GM19372 (cell line): ENCODE measurements around the gene SDK1.

ENCODE experiments used
- ATAC-seq: cut with Tn5 transposase; IDR thresholded peaks from one replicate; pipeline ENCODE4 v1.9.1; 2021; ENCODE audit warnings: mild to moderate bottlenecking, low read depth, moderate library complexity; ENCODE audit not compliant: unreplicated experiment

Gene SDK1

DNA sequence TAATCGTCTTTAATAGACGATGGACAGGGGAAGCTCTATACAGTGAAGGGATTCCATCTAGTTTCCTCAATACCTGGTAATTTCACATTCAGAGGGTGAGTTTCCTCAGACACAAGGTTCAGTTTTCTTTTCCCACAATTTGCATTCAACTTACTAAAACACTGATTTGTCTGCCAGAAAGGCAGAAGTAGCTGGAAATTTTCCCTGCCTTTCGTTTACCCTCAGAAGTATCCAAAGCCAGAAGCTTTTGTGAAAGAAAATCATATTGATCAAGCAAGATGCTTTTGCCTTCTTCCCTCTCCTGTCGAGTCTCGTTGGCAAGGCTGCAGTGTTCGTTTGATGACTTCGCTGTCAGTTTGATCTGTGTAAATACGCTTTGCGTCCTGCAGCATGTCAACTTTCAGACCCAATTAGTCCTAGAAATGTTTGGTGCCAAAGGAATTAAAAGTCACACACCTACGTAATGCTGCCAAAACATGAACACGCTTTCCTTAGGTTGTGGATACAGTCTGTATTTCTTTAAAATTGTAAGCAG lies 749.1 kb downstream of the SDK1 start:
- no peak for ATAC-seq

DNA sequence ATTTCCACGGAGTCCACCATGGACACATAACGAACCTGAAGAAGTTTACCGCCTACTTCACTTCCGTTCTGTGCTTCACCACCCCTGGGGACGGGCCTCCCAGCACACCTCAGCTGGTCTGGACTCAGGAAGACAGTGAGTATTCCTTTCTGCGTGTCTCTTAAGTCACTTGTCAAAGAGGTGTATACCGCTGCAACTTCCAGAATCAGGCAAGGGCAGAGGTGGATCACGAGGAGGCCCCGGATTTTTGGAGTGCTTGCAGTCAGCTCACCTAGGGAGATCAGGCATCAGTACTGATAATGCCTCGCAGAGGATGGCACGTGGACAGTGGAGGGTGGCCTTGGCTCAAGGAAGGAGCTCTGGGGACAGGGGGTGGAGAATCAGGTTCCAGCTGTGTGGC lies 750.6 kb downstream of the SDK1 start:
- no peak for ATAC-seq

DNA sequence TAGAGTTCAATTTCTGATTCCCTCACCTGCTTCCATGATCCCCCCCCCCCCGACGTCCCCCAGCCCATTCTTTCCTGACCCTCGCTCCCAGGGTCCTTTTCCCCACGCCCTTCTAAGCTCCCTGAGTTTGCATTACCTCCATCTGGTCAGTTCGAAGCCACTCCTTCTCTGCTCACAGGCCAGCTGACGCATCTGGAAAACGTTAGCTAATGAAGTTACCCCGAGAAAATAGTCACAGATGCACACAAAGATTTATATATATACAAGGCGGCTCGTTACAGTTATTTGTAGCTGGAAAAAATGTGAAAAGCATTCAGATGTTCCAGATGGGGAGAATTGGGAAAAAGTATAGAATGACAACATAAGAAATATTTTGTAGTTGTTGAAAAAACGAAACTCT lies 751.1 kb downstream of the SDK1 start:
- ATAC-seq = no peak

DNA sequence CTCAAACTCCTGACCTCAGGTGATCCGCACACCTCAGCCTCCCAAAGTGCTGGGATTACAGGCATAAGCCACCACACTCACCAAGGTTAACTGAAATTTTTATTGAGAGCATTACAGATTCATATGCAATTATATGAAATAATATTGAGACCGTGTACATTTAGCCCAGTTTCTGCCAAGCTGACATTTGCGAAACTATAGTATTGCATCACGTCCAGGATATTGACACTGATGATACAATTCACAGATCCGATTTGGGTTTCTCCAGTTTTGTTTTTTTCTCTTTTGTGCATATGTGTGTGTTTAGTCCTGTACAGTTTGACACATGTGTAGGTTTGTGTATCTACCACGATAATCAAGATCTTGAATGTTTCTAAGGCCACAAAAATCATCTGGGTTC lies 753.1 kb downstream of the SDK1 start:
- no peak for ATAC-seq

DNA sequence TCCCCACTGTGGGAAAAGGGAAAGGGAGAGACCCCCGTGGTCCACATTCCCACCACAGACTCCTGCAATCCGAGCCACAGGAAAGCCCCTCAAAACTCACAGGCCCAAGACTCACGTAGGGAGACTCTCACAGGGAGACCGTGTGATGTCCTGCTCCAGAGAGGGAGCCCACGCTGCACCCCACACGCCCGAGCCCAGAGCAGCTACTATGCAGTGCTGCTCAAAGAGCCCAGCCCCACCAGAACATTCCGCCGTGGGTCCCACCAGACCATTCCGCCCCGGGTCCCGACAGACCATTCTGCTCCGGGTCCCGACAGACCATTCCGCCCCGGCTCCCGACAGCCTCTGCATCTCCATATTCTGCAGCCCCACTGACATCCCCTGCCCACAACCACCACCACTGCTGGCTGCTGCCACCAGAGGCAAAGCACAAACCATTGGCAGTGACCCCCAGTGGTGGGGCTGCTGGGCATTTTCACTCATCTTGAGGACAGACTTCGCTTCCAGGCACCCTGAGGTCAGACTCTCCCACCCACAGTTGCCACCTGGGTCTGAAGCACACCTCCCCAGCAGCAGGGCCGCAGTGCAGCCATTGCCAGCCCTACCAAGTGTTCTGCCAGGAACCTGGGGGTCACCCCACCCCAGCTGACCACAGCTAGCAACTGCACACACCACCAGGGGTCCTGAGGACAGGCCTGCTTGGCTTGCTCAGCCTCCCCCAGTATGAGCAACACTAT lies 755.7 kb downstream of the SDK1 start:
- ATAC-seq = no peak

DNA sequence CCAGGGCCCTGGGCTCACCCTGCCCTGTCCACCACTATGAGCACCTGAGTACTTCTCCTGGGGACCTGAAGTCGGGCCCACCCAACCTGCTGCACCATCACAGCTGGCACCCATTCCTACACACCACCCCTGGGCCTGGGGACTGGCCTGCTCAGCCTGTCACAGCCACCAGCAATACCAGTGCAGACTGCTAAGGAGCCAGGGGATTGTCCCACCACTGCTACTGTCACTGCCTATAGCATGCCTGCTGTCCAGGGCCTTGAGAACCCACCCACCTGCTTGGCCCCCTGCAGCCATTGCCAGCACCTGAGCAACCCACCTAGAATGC lies 756.2 kb downstream of the SDK1 start:
- no peak for ATAC-seq

DNA sequence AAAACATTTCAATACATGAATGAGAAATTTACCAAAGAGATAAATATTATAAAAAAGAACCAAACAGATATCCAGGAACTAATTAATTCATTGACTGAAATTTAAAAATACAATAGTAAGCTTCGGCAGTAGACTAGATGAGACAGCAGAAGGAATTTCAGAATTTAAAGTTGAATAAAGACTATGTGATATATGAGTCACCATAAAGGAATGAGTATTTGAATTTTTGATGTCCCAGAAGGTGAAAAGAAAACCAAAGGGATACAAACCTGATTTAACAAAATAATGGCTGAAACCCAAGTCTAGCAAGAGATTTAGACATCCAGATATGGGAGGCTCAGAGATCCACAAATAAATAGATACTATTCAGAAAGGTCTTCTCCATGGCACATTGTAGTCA lies 757.1 kb downstream of the SDK1 start:
- no peak for ATAC-seq

DNA sequence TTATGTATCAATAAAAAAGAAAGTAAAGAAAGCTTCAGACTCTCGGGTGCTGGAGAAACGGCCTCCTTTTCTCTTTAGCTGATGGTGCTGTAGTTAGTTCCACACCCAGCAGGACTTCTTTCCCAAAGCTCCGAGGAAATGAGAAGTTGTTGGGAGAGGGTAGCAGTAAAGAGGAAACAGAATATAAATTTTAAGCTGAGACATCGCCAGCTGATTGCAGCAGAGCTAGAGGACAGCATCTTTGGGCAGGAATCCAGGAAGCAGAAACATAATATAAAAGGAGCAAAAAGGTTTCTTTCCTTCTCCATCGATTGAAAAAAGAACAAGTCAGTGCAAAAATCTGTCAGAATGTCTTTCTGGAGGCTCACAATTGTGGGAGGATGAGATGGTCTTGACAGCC lies 764.1 kb downstream of the SDK1 start:
- no peak for ATAC-seq

DNA sequence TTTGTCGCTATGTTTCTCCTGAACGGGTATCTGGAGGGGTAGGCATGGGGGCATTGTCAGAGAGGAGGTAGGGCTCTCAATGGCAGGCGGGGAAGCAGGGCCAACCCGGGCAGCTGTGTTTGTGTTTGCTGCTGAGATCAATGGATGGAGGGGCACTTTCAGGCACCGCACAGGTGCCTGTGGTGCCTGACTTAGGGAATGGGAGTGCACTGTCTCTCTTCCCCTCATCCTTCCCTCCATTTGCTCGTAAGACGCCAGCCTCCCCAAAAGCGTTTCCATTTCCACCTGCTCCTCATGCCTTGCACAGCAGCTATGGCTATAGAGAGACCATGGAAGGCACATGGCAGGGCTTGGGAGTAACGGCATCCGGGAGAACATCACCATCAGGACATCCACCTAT lies 765.2 kb downstream of the SDK1 start:
- ATAC-seq = no peak

DNA sequence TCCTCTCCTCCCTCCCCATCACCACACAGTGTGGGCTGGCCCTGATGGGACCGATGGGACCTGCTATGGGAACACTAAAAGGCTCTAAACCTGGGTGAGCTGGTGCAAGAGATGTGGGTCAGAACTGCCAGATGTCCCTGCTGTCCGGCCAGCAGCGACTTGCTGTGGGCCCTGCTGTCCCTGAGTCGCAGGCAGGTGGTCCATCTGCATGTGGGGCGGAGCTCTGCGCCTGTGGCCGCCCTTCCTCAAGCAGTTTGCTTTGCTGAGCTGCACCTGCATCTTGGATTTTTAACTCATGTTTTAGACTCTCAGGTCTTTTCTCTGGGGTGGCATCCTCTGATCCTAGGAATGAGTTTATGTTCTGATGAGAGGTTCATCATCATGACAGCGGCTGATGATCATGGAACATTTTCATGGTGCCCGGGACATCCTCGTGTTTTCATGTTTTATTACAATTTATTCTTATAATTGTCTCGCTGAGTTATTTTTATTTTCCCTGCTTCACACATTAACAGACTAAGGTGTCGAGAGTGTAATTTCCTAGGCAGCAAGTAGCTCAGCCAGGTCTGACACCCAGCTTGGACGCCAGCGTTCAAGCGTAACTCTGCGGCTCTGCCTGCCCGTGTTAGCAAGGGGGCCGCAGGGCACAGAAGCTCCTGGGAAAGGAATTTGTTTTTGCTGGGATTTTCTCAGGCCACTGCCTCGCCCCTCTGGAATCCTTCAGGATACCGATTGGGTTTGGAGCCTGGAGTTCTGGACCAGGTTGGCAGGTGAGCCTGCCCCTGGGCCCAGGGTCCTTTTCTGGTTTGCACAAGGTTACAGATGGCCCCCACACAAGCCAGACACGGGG lies 765.8 kb downstream of the SDK1 start:
- no peak for ATAC-seq

DNA sequence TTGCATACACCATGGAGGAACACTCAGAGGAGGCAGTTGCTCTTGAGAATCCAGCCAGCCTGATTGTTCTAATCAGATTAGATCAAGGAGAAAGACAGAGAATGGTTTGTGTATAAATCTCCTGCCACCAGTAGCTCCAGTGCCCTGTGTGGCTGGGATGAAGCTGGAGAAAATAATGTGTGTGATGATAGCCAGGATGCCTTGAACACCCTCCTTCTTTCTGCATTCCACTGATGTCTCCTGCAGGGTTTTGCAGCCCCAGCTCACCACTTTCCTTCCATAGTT lies 766.4 kb downstream of the SDK1 start:
- ATAC-seq = no peak

DNA sequence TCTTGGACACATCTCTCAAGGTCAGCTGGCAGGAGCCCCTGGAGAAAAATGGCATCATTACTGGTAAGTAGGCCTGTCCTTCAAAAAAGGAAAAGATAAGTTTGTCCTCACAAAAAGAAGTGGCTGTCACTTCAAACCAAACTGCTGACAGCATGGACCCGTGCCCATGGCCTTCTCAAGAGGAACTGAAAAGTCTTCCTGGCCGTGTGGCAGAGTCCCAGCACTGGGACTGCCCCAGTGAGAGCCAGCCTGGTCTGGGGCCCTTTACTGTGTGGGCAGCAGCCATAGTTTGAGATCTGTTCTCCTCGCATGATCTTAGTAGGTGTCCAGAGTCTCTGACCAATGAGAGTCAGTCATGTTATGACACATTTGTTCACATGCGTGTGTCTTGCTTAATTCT lies 766.8 kb downstream of the SDK1 start:
- no peak for ATAC-seq

DNA sequence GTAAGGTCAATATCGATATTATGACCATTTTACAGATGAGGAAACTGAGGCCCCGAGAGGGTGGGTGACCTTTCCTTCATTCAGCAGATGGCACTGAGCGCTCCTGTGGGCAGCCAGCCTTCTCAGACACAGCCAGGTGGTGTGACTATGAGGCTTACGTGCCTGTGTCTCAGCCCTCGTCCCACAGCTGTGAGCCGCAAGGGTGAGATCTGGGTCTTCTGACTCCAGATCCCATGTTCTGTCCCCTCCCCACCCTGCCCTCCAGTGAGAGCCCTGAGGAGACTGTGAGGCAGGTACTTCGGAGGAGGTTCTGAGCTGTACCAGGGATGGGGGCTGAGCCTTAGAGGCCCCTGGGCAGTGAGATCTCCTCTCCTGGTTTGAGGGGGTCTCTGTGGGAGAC lies 767.2 kb downstream of the SDK1 start:
- no peak for ATAC-seq

DNA sequence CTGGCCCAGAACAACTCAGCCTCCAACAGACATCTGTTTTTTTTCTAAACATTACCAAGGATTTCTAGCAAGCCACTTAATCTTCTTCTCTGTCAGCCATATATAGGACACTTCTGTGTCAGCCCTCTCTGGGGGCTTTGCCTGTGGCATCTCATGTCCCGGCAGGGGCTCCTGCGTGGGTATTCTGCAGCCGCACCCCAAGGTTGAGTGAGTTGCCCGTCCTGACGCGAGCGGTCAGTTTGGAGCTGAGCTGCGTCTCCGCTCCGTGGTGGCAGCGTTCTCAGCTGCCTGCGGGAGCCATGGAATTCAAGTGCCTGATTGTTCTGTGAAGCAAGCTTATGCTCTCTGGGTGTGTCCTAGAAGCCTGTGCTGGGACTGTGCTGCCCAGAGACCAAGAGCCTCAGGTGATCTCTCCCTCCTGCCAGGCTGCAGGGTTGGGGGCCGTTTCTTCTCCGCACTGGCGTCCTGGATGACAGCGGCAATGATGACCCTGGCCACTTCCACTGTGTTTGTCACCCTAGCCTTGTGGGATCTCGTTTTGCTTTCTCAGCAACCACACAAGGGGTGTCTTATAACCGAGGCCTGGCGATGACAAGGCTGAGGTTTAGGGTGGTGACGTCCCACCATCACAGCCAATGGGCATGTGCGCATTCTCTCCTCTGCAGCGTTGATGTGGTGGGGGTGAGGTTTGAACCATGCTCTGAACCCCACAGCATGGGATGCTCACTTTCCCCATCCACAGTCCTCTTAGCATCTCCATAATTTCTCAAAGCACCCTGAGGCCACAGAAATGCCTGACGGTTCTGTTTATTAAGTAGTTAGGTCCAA lies 768.4 kb downstream of the SDK1 start:
- no peak for ATAC-seq

DNA sequence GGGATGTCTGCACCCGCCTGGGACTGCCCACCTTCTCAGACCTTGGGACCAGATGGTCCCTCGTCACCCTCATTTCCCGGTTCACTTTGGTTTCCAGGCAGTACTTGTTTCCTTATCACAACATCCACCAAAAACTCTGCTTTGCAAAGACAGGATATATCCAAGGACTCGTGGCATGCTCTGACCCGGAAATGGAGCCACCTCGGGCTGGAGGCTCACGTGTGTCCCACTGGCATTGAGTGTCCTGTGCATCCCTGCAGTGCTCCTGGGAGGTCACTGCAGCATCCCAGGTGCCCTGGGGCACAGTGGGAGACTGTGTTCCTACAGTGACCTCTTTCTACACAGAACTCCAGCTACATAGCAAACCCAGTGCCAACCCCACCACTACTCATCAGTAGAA lies 769.2 kb downstream of the SDK1 start:
- ATAC-seq = no peak

DNA sequence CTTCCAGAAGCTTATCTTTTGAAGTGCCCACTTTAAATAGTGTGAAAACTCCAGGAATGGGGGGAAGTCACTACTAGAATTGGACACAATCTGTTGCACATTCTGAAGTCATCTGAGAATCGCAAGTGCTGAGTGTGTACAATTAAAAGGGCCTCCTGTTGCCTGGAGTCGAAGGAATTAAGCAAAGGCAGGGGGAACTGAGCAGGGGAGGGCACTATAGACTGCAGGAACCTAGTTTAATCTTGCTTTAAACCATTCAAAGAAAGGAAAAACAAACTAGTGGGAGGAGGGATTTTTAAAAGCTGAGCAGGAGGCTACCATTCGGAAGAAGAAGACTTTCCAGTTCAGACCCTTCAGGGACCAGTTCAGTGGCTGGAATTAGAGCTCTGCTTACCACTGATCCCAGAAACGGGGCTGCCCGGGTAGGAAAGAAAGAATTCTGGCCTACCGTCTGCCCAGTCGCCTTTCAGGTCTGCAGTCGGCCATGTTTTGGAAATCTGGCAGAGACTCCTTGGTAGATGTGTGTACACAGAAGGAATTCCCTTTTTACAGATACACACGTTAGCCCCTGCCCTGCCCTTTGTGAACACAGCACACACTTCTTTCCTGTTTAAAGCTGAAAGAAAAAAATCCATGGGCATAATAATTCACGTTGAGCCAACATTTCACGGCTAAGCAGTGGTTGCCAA lies 770.5 kb downstream of the SDK1 start:
- ATAC-seq = no peak

DNA sequence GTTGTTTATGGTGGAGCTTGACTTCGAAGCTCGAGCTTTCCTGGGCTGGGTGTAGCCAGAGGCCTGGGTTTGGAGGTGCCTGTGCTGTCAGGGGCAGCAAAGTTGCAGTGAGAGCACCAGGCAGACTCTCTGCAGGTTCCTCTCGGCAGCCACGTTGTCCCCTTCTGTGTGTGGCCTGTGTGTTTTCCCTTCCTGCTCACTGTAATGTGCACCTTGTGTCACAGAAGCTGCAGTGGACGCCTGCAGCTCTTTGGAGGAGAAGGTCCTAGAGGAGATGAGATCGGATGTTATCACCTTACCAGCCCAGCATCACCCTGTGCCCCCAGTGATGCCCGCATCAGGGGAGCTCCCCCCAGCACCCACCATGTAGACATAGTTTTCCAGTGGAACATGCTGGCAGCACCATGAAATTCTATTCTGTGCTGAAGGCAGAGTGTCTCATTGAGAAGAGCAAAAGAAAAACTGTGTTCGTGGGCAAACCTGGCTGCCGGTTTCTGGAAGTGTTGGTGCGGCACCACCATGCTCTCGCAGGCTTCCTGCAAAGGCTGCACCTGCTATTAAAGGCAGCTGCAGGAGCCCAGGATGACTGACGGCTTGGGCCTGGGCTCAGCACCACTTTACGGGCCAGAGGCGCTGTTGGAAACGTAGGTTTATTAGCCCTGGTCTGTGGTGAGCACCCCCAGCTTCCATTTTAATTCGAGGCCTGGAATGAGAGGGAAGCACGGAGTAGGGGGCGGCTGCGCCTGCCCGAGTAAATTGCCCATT lies 771.3 kb downstream of the SDK1 start:
- no peak for ATAC-seq

DNA sequence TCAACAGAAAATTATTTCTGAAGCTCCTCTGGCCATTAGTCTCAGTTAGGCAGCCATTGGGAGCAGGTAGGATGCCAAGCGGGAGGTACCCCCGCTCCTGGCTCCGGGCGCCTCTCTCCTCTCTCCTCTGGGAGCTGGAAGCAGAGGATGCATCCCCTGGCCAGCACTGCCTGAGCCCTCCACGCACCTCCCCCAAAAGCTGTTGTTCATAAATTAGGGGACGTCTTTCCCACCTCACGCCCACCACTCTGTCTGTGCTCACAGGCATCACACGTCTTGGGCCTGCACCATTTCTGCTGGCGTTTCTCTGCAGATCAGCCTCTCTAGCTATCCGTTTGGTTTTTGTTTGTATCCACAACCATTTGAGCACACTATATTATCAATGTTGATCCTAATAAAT lies 772.0 kb downstream of the SDK1 start:
- ATAC-seq = no peak

DNA sequence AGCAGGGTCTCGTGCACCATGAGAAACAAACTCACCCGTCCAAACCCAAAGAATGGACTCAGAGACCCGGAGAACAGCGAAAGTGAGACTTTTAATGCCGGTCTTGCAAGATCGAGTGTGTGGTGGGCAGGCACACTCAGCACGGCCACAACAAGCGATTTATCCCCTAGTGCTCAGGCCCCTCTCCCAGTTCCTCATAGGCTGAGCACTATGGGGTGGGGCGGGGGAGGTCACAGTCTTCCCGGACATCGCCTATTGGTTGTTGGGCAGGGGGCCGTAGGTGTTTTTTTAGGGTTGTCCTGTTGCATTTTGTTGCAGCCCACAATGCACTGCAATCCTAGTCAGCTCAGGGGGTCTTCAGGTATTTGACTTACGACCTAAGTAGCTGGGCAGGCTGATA lies 772.7 kb downstream of the SDK1 start:
- no peak for ATAC-seq

DNA sequence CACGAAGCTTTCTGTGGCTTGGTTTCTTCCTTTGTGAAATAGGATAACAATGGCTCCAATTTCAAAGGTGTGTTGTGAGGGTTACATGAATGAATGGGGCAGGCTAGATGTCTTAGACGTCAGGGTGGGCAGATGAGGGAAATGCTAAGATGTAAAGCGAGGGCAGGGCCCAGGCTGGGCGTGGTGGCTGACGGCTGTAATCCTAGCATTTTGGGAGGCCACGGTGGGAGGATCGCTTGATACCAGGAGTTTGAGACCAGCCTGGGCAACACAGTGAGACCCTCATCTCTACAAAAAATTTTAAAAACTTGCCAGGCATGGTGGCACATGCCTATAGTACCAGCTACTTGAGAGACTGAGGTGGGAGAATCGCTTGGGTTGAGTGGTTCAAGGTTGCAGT lies 773.4 kb downstream of the SDK1 start:
- ATAC-seq = no peak
